PFSK-1 (cell line): Measurements from ENCODE around the gene VPS41.

Experiments
- FOXP2 ChIP-seq: optimal IDR thresholded peaks from 2 replicates; pipeline ENCODE3; 2011; ENCODE audit warnings: borderline replicate concordance, control low read depth, inconsistent platforms; ENCODE audit not compliant: insufficient read depth; ENCODE audit errors: extremely low read length, extremely low read depth
- SIN3A ChIP-seq: IDR thresholded peaks from 2 replicates; pipeline ENCODE4 v1.6.1; 2012; ENCODE audit warnings: mild to moderate bottlenecking, low read length, moderate library complexity, borderline replicate concordance; ENCODE audit not compliant: insufficient read depth

- TF ChIP-seq FOXP2: no peak
- TF ChIP-seq SIN3A: peak; percentile 93
These were observed at the start of gene VPS41 for GRCh38 chr7:38908759-38909335.
